Kidney epithelial cell (primary cell): ENCODE results near the gene NID2. TPM values are rescaled to one million over a fixed set of nuclear protein-coding genes. Genes with fewer than 3 reads are reported as not detected.

Experiments
- DNase-seq: peaks from one replicate; pipeline ENCODE4 v3.0.0-alpha.2; 2010; ENCODE audit warnings: low read depth
- H3K27me3 ChIP-seq: 2 replicates; pipeline ENCODE4 v1.6.0; 2011; ENCODE audit warnings: low read length; ENCODE audit not compliant: control insufficient read depth, insufficient read depth
- H3K36me3 ChIP-seq: 2 replicates; pipeline ENCODE4 v1.5.1; 2011; ENCODE audit warnings: low read length; ENCODE audit not compliant: control insufficient read depth, insufficient read depth
- H3K4me3 ChIP-seq: 2 replicates; pipeline ENCODE4 v1.5.1; 2011; ENCODE audit warnings: low read depth, mild to moderate bottlenecking, control low read depth, low read length
- CTCF ChIP-seq: IDR thresholded peaks from 2 replicates; pipeline ENCODE4 v1.5.1; 2011; ENCODE audit warnings: mild to moderate bottlenecking, moderate library complexity, low read length, control low read depth, inconsistent platforms; ENCODE audit not compliant: insufficient read depth, poor library complexity, severe bottlenecking
- total RNA-seq: library from RNA; depleted of rRNA; stranded (reverse); fragments of >200 nt; gene quantifications from 2 replicates; pipeline ENCODE4 v1.2.3, GENCODE V29; 2015

The NID2 gene
- total RNA-seq, 1 donor from 2014 or later = 5.4 TPM

GRCh38 chr14:51962711-51963110, 106.1 kb downstream of the NID2 start:
- no peaks in the 10 kb centered on the region for H3K27me3 ChIP-seq
- H3K36me3 ChIP-seq = no peaks in the 10 kb centered on the region
- no peak overlapping the region for H3K4me3 ChIP-seq
- DNase-seq = no peak
- no peak for TF ChIP-seq CTCF

GRCh38 chr14:51960866-51961265, 108.0 kb downstream of the NID2 start:
- no peak overlapping the region for H3K4me3 ChIP-seq
- no peak for TF ChIP-seq CTCF
- no peaks in the 10 kb centered on the region for H3K27me3 ChIP-seq
- no peak for DNase-seq
- no peaks in the 10 kb centered on the region for H3K36me3 ChIP-seq

GRCh38 chr14:51959928-51960327, 108.9 kb downstream of the NID2 start:
- H3K36me3 ChIP-seq = no peaks in the 10 kb centered on the region
- TF ChIP-seq CTCF = no peak
- no peaks in the 10 kb centered on the region for H3K27me3 ChIP-seq
- no peak overlapping the region for H3K4me3 ChIP-seq
- no peak for DNase-seq

- no peaks in the 10 kb centered on the region for H3K27me3 ChIP-seq
- no peak for DNase-seq
- H3K4me3 ChIP-seq = no peak overlapping the region
- TF ChIP-seq CTCF = no peak
- H3K36me3 ChIP-seq = no peaks in the 10 kb centered on the region
Observed at GRCh38 chr14:51957950-51958349, 110.9 kb downstream of the NID2 start.

Other genes with a start within 250 kb of the NID2 start
- 3.3 and 4.1 TPM in 2 replicates for gene GNG2, start 208.4 kb downstream of the NID2 start, total RNA-seq
- 108 and 119 TPM in 2 replicates for gene RTRAF, start 79.5 kb downstream of the NID2 start, total RNA-seq
- not detected in 2 replicates for gene PTGDR, start 198.6 kb upstream of the NID2 start, total RNA-seq
- 0.46 and 1.4 TPM in 2 replicates for gene PTGER2, start 245.3 kb upstream of the NID2 start, total RNA-seq